Loucy (cell line): ENCODE results near the gene POFUT2.

Source experiments
- EZH2phosphoT487 ChIP-seq: fragments of 200-600 bp; IDR thresholded peaks from 2 replicates; pipeline ENCODE4 v1.6.1; 2018; ENCODE audit warnings: antibody characterized with exemption, mild to moderate bottlenecking, moderate library complexity, borderline replicate concordance
- TF ChIP-seq, protein P1 (sequence below): fragments of 200-600 bp; sonication (generic); conservative IDR thresholded peaks from 2 replicates; pipeline ENCODE4 v1.5.1; 2014; ENCODE audit warnings: mild to moderate bottlenecking, antibody characterized with exemption, low read length

DNA sequence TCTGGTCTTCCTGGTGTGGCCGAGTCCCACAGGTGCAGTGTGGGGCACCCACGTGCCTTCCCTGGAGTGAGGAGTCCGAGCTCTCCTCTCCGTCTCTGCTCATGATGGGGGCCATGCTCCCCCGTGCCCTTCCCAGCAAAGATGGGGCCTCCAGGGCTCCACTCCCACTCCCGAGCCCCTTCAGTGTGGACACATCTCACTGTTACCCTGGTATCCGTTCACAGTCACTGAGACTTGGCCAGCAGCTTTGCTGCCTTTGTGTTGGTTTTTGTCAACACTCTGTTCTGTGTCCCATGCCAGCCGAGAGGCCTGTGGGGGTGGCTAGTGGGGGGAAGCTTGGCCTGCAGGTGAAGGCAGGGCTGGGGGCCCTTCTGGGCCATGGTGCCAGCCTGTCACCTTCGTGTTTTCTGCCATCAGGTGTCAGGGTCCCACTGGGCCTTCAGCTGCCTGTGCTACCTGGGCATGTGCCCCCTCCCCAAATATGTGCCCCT is 46.9 kb upstream of the POFUT2 start:
- TF ChIP-seq, protein P1, sequence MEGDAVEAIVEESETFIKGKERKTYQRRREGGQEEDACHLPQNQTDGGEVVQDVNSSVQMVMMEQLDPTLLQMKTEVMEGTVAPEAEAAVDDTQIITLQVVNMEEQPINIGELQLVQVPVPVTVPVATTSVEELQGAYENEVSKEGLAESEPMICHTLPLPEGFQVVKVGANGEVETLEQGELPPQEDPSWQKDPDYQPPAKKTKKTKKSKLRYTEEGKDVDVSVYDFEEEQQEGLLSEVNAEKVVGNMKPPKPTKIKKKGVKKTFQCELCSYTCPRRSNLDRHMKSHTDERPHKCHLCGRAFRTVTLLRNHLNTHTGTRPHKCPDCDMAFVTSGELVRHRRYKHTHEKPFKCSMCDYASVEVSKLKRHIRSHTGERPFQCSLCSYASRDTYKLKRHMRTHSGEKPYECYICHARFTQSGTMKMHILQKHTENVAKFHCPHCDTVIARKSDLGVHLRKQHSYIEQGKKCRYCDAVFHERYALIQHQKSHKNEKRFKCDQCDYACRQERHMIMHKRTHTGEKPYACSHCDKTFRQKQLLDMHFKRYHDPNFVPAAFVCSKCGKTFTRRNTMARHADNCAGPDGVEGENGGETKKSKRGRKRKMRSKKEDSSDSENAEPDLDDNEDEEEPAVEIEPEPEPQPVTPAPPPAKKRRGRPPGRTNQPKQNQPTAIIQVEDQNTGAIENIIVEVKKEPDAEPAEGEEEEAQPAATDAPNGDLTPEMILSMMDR: no peak
- no peak for TF ChIP-seq EZH2phosphoT487
